ENCODE results near the gene ALDH1A3. TPM values are rescaled to one million over a fixed set of nuclear protein-coding genes. Genes with fewer than 3 reads are reported as not detected.

The ALDH1A3 gene
- total RNA-seq, 1 donor from 2014 or later, result not detected

GRCh38 chr15:100863075-100863795, 16.4 kb upstream of the ALDH1A3 start:
- no peak overlapping the region for H3K27ac Mint-ChIP-seq
- no peak for DNase-seq (ENCODE audit: low spot score)
- H3K27me3 Mint-ChIP-seq (ENCODE audit: low read depth), result peaks cover 13% of the 10 kb centered on the region
- no peaks in the 10 kb centered on the region for H3K4me1 Mint-ChIP-seq (ENCODE audit: low read depth)
- no peaks in the 10 kb centered on the region for H3K36me3 Mint-ChIP-seq (ENCODE audit: low read depth)
- H3K4me3 Mint-ChIP-seq (ENCODE audit: low read depth), result no peak overlapping the region
- intact Hi-C loops (cut with micrococcal nuclease), result no loop called here
- no peaks in the 10 kb centered on the region for H3K9me3 Mint-ChIP-seq

GRCh38 chr15:100863796-100864267, 15.8 kb upstream of the ALDH1A3 start:
- H3K9me3 Mint-ChIP-seq, result no peaks in the 10 kb centered on the region
- H3K27me3 Mint-ChIP-seq (ENCODE audit: low read depth), result peaks cover 13% of the 10 kb centered on the region
- no peak overlapping the region for H3K4me3 Mint-ChIP-seq (ENCODE audit: low read depth)
- H3K4me1 Mint-ChIP-seq (ENCODE audit: low read depth), result no peaks in the 10 kb centered on the region
- no peak for DNase-seq (ENCODE audit: low spot score)
- intact Hi-C loops (cut with micrococcal nuclease), result no loop called here
- no peak overlapping the region for H3K27ac Mint-ChIP-seq
- H3K36me3 Mint-ChIP-seq (ENCODE audit: low read depth), result no peaks in the 10 kb centered on the region

GRCh38 chr15:100866386-100867330, 13.0 kb upstream of the ALDH1A3 start:
- Mint-ChIP-seq H3K9me3 (no peaks in the 10 kb centered on the region), H3K4me1 (ENCODE audit: low read depth) (no peaks in the 10 kb centered on the region), H3K4me3 (ENCODE audit: low read depth) (no peak overlapping the region), H3K27me3 (ENCODE audit: low read depth) (peaks cover 13% of the 10 kb centered on the region), H3K36me3 (ENCODE audit: low read depth) (no peaks in the 10 kb centered on the region), H3K27ac (no peak overlapping the region)
- intact Hi-C loops (cut with micrococcal nuclease), result no loop called here
- no peak for DNase-seq (ENCODE audit: low spot score)

GRCh38 chr15:100867433-100867832, 12.2 kb upstream of the ALDH1A3 start:
- DNase-seq (ENCODE audit: low spot score), result no peak
- H3K27me3 Mint-ChIP-seq (ENCODE audit: low read depth), result peaks cover 17% of the 10 kb centered on the region
- no peaks in the 10 kb centered on the region for H3K9me3 Mint-ChIP-seq
- H3K4me3 Mint-ChIP-seq (ENCODE audit: low read depth), result no peak overlapping the region
- intact Hi-C loops (cut with micrococcal nuclease), result no loop called here
- H3K4me1 Mint-ChIP-seq (ENCODE audit: low read depth), result no peaks in the 10 kb centered on the region
- no peaks in the 10 kb centered on the region for H3K36me3 Mint-ChIP-seq (ENCODE audit: low read depth)
- H3K27ac Mint-ChIP-seq, result no peak overlapping the region

DNA sequence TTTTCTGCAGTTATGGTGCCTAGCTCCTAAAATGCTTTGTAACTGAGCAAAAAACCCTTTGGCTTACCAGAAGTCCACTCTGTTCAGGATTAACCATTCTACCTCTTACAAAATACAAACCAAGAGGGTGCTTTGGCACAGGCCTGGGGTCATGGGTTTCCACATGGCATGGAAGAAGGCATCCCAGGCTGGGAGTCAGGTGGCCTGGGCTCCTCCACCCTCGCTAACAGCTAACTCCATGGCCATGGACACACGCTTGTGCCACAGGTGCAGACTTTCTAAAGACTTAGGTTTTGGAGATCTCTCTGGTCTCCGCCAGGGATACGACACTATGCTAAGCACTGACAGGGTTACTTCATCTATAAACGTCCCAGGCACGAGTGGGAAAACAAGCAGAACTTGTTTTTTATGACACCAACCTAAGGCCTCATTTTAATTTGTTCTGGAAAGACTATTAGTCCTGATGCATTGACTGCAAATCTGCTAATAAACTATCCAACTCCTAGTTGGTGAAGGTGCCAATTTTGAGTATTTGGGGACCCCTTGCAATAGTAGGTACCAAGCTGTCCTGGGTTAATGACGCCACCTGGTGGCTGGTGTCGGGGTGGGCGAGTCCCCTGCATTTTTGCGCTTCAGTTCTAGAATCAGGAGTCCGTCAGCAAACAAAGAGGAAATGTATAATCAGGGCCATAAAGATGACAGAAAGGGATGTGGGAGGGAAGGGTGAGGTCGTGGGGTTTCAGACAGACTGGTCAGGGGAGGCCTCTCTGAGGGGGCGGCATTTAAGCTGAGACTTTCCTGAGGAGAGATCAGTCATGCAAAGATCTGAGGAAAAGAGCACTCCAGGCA, 10.3 kb upstream of the ALDH1A3 start:
- Mint-ChIP-seq H3K4me3 (ENCODE audit: low read depth) (no peak overlapping the region), H3K4me1 (ENCODE audit: low read depth) (no peaks in the 10 kb centered on the region), H3K36me3 (ENCODE audit: low read depth) (no peaks in the 10 kb centered on the region), H3K27me3 (ENCODE audit: low read depth) (peaks cover 11% of the 10 kb centered on the region), H3K27ac (no peak overlapping the region), H3K9me3 (no peaks in the 10 kb centered on the region)
- intact Hi-C loops (cut with micrococcal nuclease), result no loop called here
- no peak for DNase-seq (ENCODE audit: low spot score)

DNA sequence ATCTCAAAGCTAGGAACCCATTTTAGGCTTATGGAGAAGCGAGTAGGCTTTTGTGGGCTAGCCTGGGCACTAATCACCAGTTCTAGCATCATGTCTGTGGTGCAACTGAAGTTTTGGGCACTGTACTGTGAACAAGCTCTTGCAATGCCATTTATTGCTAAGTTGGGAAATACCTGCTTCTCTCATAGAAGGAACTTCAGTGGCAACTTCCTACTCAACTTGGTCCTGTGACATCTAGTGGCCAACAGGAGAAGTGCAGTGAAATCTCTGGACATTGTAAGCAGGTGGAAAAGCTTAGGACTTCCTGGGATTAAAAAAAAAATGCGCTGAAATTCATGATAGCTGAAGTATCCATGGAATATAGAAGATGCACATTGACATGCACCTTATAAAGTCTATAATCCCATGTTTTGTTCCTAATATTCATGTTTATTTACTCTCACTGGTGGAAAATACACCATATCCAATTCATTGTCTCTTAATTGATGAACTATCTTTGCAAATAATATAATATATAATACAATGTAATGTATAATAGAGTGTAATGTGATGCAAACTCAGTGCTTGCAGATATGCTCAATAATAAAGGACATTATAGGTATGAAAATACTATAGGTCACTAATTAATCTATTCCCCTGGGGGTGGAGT, 6.5 kb upstream of the ALDH1A3 start:
- peak; percentile 19 for DNase-seq (ENCODE audit: low spot score)
- Mint-ChIP-seq H3K27ac (no peak overlapping the region), H3K4me3 (ENCODE audit: low read depth) (no peak overlapping the region), H3K4me1 (ENCODE audit: low read depth) (no peaks in the 10 kb centered on the region), H3K9me3 (no peaks in the 10 kb centered on the region), H3K27me3 (ENCODE audit: low read depth) (peaks cover 36% of the 10 kb centered on the region), H3K36me3 (ENCODE audit: low read depth) (no peaks in the 10 kb centered on the region)
- intact Hi-C loops (cut with micrococcal nuclease), result loop anchor here (1.0 to 5.0 kb wide), 2 partner anchors 245 to 531 kb away; partner anchors contain the start of gene ADAMTS17

DNA sequence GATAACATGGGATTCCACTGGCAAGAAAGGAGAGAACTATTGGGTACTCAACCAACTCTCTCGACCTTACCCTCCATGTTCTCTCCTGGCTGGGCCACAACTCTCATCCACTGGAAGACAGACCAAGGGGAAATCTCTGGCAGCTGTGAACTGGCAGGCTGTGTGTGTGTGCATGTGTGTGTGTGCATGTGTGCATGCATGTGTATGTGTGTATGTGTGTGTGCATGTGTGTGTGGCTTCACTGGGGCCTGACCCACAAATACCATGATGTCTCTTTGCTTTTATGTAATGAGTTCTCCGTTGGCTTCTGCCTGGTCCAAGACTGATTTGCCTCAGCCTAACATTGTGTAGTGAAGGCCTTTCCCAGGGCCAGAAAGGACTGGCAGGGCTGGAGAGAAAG, 4.1 kb upstream of the ALDH1A3 start:
- Mint-ChIP-seq H3K27ac (no peak overlapping the region), H3K4me1 (ENCODE audit: low read depth) (peaks cover 2% of the 10 kb centered on the region), H3K36me3 (ENCODE audit: low read depth) (no peaks in the 10 kb centered on the region), H3K27me3 (ENCODE audit: low read depth) (peaks cover 47% of the 10 kb centered on the region), H3K4me3 (ENCODE audit: low read depth) (no peak overlapping the region), H3K9me3 (no peaks in the 10 kb centered on the region)
- intact Hi-C loops (cut with micrococcal nuclease), result no loop called here
- DNase-seq (ENCODE audit: low spot score), result no peak

DNA sequence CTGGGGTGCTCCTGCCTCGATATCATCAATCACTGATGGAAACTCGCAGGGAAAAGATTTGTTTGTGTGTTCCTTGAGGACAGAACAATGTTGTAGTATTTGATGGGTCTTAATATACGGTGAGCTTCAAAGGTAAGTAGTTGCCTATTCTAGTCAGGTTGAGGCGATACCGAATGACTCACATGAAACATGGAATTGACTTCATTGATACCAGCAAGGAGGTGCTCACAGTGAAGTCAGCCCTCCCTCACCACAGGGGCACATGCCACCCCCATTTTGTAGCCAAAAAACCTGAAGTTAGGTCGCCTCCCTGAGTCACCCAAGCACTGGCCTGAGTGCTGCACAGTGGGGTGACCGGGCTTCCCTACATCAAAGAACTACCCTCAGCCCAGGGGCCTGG, 3.7 kb upstream of the ALDH1A3 start:
- Mint-ChIP-seq H3K27ac (no peak overlapping the region), H3K4me1 (ENCODE audit: low read depth) (peaks cover 2% of the 10 kb centered on the region)

DNA sequence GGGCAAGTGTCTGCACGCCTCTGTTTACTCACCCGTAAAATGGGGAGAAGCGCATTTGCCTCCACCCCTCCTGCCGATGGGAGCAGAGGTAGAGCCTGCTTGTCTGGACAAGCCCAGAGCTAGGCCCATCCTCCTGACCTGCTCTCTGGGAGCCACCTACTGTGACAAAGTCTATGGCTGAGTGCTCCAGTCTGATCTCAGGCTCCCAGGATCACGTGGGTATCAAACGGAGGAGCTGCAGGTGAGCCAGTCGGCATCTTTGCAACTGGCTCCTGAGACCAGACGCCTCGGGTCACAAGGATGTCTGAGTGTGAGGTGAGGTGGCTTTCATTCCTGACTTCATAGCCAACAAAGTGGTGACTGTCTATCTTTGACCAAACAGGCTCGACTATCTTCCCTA, 2.1 kb upstream of the ALDH1A3 start:
- no peak overlapping the region for H3K27ac Mint-ChIP-seq
- no peaks in the 10 kb centered on the region for H3K36me3 Mint-ChIP-seq (ENCODE audit: low read depth)
- no peak overlapping the region for H3K4me3 Mint-ChIP-seq (ENCODE audit: low read depth)
- intact Hi-C loops (cut with micrococcal nuclease), result no loop called here
- peaks cover 63% of the 10 kb centered on the region for H3K27me3 Mint-ChIP-seq (ENCODE audit: low read depth)
- DNase-seq (ENCODE audit: low spot score), result no peak
- H3K9me3 Mint-ChIP-seq, result no peaks in the 10 kb centered on the region
- peaks cover 2% of the 10 kb centered on the region for H3K4me1 Mint-ChIP-seq (ENCODE audit: low read depth)

More for the DNA sequence above, 3.7 kb upstream of the ALDH1A3 start:
- no peaks in the 10 kb centered on the region for H3K9me3 Mint-ChIP-seq
- intact Hi-C loops (cut with micrococcal nuclease), result no loop called here
- H3K36me3 Mint-ChIP-seq (ENCODE audit: low read depth), result no peaks in the 10 kb centered on the region
- H3K4me3 Mint-ChIP-seq (ENCODE audit: low read depth), result no peak overlapping the region
- peaks cover 52% of the 10 kb centered on the region for H3K27me3 Mint-ChIP-seq (ENCODE audit: low read depth)
- no peak for DNase-seq (ENCODE audit: low spot score)

GRCh38 chr15:100878130-100878529, 1.5 kb upstream of the ALDH1A3 start:
- H3K36me3 Mint-ChIP-seq (ENCODE audit: low read depth), result no peaks in the 10 kb centered on the region
- H3K27me3 Mint-ChIP-seq (ENCODE audit: low read depth), result peaks cover 69% of the 10 kb centered on the region
- intact Hi-C loops (cut with micrococcal nuclease), result no loop called here
- no peak overlapping the region for H3K27ac Mint-ChIP-seq
- H3K9me3 Mint-ChIP-seq, result no peaks in the 10 kb centered on the region
- peaks cover 2% of the 10 kb centered on the region for H3K4me1 Mint-ChIP-seq (ENCODE audit: low read depth)
- DNase-seq (ENCODE audit: low spot score), result no peak
- H3K4me3 Mint-ChIP-seq (ENCODE audit: low read depth), result no peak overlapping the region

GRCh38 chr15:100878648-100879047, 983 bp upstream of the ALDH1A3 start:
- H3K27ac Mint-ChIP-seq, result no peak overlapping the region
- DNase-seq (ENCODE audit: low spot score), result no peak
- H3K4me1 Mint-ChIP-seq (ENCODE audit: low read depth), result peaks cover 2% of the 10 kb centered on the region
- no peaks in the 10 kb centered on the region for H3K36me3 Mint-ChIP-seq (ENCODE audit: low read depth)
- no peaks in the 10 kb centered on the region for H3K9me3 Mint-ChIP-seq
- peak overlapping the region; percentile 35 for H3K4me3 Mint-ChIP-seq (ENCODE audit: low read depth)
- peaks cover 74% of the 10 kb centered on the region for H3K27me3 Mint-ChIP-seq (ENCODE audit: low read depth)
- intact Hi-C loops (cut with micrococcal nuclease), result no loop called here

DNA sequence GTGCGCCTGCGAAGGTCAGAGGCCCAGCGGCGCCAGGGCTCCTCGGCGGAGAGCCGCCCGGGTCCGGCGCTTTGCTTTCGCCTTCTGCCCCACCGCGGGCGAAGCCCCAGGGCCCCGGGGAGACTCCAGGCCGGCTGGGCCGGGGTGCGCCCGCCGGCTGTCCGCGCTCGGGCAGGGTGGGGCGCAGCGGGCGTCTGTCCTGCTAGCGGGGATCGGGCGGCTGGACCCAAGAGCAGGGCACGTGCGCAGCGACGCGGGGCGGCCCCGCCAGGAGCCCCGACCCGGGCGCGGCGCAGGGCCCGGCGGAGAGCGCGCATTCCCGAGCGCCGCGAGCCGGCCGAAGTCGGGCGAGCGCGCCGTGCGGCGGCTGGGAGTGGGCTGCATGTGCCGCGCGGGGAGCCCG, 569 bp upstream of the ALDH1A3 start:
- no peak overlapping the region for H3K4me3 Mint-ChIP-seq (ENCODE audit: low read depth)
- intact Hi-C loops (cut with micrococcal nuclease), result no loop called here
- H3K4me1 Mint-ChIP-seq (ENCODE audit: low read depth), result peaks cover 2% of the 10 kb centered on the region
- H3K9me3 Mint-ChIP-seq, result no peaks in the 10 kb centered on the region
- no peak for DNase-seq (ENCODE audit: low spot score)
- no peak overlapping the region for H3K27ac Mint-ChIP-seq
- H3K27me3 Mint-ChIP-seq (ENCODE audit: low read depth), result peaks cover 78% of the 10 kb centered on the region
- H3K36me3 Mint-ChIP-seq (ENCODE audit: low read depth), result no peaks in the 10 kb centered on the region
